ENCODE measurements around the gene FGD6.
A peak's percentile ranks its signal among the peaks of the same experiment; 100 is the strongest.

The FGD6 gene

GRCh38 chr12:95217377-95218149 is at the start of gene FGD6, which contains the start of gene VEZT:
Gene FGD6 (minus strand): TSS chr12:95217467. CDS start chr12:95217240, 227 bp downstream.
Gene VEZT (plus strand): TSS chr12:95217807. CDS start chr12:95217851, 44 bp downstream.
- Mint-ChIP-seq H3K27me3 (peaks cover 5% of the 10 kb centered on the region), H3K27ac (peak within 1 kb of the TSS; percentile 99), H3K4me3 (peak within 1 kb of the TSS; percentile 100), H3K4me1 (ENCODE audit: low read depth) (peaks cover 41% of the 10 kb centered on the region), H3K36me3 (peaks cover 4% of the 10 kb centered on the region), H3K9me3 (ENCODE audit: low read depth) (no peaks in the 10 kb centered on the region)

- Mint-ChIP-seq H3K27ac (no peak overlapping the region), H3K27me3 (no peaks in the 10 kb centered on the region), H3K9me3 (ENCODE audit: low read depth) (no peaks in the 10 kb centered on the region)
Observed at GRCh38 chr12:95266254-95266653, 49.0 kb upstream of the FGD6 start.

GRCh38 chr12:95265765-95266164 is 48.5 kb upstream of the FGD6 start:
- Mint-ChIP-seq H3K4me1 (ENCODE audit: low read depth) (no peaks in the 10 kb centered on the region), H3K9me3 (ENCODE audit: low read depth) (no peaks in the 10 kb centered on the region), H3K36me3 (peaks cover 8% of the 10 kb centered on the region), H3K4me3 (no peak overlapping the region), H3K27me3 (no peaks in the 10 kb centered on the region), H3K27ac (no peak overlapping the region)

More at GRCh38 chr12:95266254-95266653, 49.0 kb upstream of the FGD6 start:
- Mint-ChIP-seq H3K4me3 (no peak overlapping the region), H3K4me1 (ENCODE audit: low read depth) (no peaks in the 10 kb centered on the region), H3K36me3 (peaks cover 8% of the 10 kb centered on the region)

GRCh38 chr12:95262808-95263207 is 45.5 kb upstream of the FGD6 start:
- no peaks in the 10 kb centered on the region for H3K27me3 Mint-ChIP-seq
- H3K36me3 Mint-ChIP-seq = peaks cover 17% of the 10 kb centered on the region
- H3K4me3 Mint-ChIP-seq = no peak overlapping the region
- H3K4me1 Mint-ChIP-seq (ENCODE audit: low read depth) = no peaks in the 10 kb centered on the region
- H3K27ac Mint-ChIP-seq = no peak overlapping the region
- H3K9me3 Mint-ChIP-seq (ENCODE audit: low read depth) = no peaks in the 10 kb centered on the region

- no peak overlapping the region for H3K4me3 Mint-ChIP-seq
- no peaks in the 10 kb centered on the region for H3K27me3 Mint-ChIP-seq
- no peak overlapping the region for H3K27ac Mint-ChIP-seq
- no peaks in the 10 kb centered on the region for H3K9me3 Mint-ChIP-seq (ENCODE audit: low read depth)
- no peaks in the 10 kb centered on the region for H3K4me1 Mint-ChIP-seq (ENCODE audit: low read depth)
- H3K36me3 Mint-ChIP-seq = peaks cover 17% of the 10 kb centered on the region
Observed at GRCh38 chr12:95261109-95261508, 43.8 kb upstream of the FGD6 start.

GRCh38 chr12:95259368-95259767 is 42.1 kb upstream of the FGD6 start:
- H3K4me3 Mint-ChIP-seq = no peak overlapping the region
- no peaks in the 10 kb centered on the region for H3K27me3 Mint-ChIP-seq
- no peak overlapping the region for H3K27ac Mint-ChIP-seq
- peaks cover 23% of the 10 kb centered on the region for H3K36me3 Mint-ChIP-seq
- no peaks in the 10 kb centered on the region for H3K4me1 Mint-ChIP-seq (ENCODE audit: low read depth)
- no peaks in the 10 kb centered on the region for H3K9me3 Mint-ChIP-seq (ENCODE audit: low read depth)

- H3K27me3 Mint-ChIP-seq = no peaks in the 10 kb centered on the region
- H3K4me3 Mint-ChIP-seq = no peak overlapping the region
- H3K36me3 Mint-ChIP-seq = peaks cover 23% of the 10 kb centered on the region
- no peak overlapping the region for H3K27ac Mint-ChIP-seq
- no peaks in the 10 kb centered on the region for H3K4me1 Mint-ChIP-seq (ENCODE audit: low read depth)
- no peaks in the 10 kb centered on the region for H3K9me3 Mint-ChIP-seq (ENCODE audit: low read depth)
Observed at GRCh38 chr12:95258803-95259202, 41.5 kb upstream of the FGD6 start.

- Mint-ChIP-seq H3K27me3 (no peaks in the 10 kb centered on the region), H3K4me1 (ENCODE audit: low read depth) (no peaks in the 10 kb centered on the region), H3K4me3 (no peak overlapping the region), H3K27ac (no peak overlapping the region), H3K9me3 (ENCODE audit: low read depth) (no peaks in the 10 kb centered on the region), H3K36me3 (peaks cover 25% of the 10 kb centered on the region)
Observed at GRCh38 chr12:95258151-95258550, 40.9 kb upstream of the FGD6 start.

GRCh38 chr12:95257541-95257940 is 40.3 kb upstream of the FGD6 start:
- H3K4me3 Mint-ChIP-seq = no peak overlapping the region
- H3K4me1 Mint-ChIP-seq (ENCODE audit: low read depth) = no peaks in the 10 kb centered on the region
- no peaks in the 10 kb centered on the region for H3K27me3 Mint-ChIP-seq
- no peaks in the 10 kb centered on the region for H3K9me3 Mint-ChIP-seq (ENCODE audit: low read depth)
- H3K27ac Mint-ChIP-seq = no peak overlapping the region
- H3K36me3 Mint-ChIP-seq = peaks cover 25% of the 10 kb centered on the region

- H3K36me3 Mint-ChIP-seq = peaks cover 17% of the 10 kb centered on the region
- H3K9me3 Mint-ChIP-seq (ENCODE audit: low read depth) = no peaks in the 10 kb centered on the region
- no peaks in the 10 kb centered on the region for H3K27me3 Mint-ChIP-seq
- H3K27ac Mint-ChIP-seq = no peak overlapping the region
- no peak overlapping the region for H3K4me3 Mint-ChIP-seq
- H3K4me1 Mint-ChIP-seq (ENCODE audit: low read depth) = peaks cover 5% of the 10 kb centered on the region
Observed at GRCh38 chr12:95253386-95253785, 36.1 kb upstream of the FGD6 start.

GRCh38 chr12:95248604-95249360 is 31.5 kb upstream of the FGD6 start:
- H3K27ac Mint-ChIP-seq = no peak overlapping the region
- H3K4me1 Mint-ChIP-seq (ENCODE audit: low read depth) = peaks cover 17% of the 10 kb centered on the region
- H3K27me3 Mint-ChIP-seq = no peaks in the 10 kb centered on the region
- H3K9me3 Mint-ChIP-seq (ENCODE audit: low read depth) = no peaks in the 10 kb centered on the region
- H3K4me3 Mint-ChIP-seq = no peak overlapping the region
- H3K36me3 Mint-ChIP-seq = peaks cover 2% of the 10 kb centered on the region

- peaks cover 2% of the 10 kb centered on the region for H3K36me3 Mint-ChIP-seq
- H3K9me3 Mint-ChIP-seq (ENCODE audit: low read depth) = no peaks in the 10 kb centered on the region
- H3K27me3 Mint-ChIP-seq = no peaks in the 10 kb centered on the region
- H3K4me3 Mint-ChIP-seq = no peak overlapping the region
- peaks cover 17% of the 10 kb centered on the region for H3K4me1 Mint-ChIP-seq (ENCODE audit: low read depth)
- H3K27ac Mint-ChIP-seq = no peak overlapping the region
Observed at GRCh38 chr12:95248095-95248494, 30.8 kb upstream of the FGD6 start.

GRCh38 chr12:95244350-95244749 is 27.1 kb upstream of the FGD6 start:
- no peaks in the 10 kb centered on the region for H3K9me3 Mint-ChIP-seq (ENCODE audit: low read depth)
- H3K27ac Mint-ChIP-seq = no peak overlapping the region
- H3K36me3 Mint-ChIP-seq = peaks cover 4% of the 10 kb centered on the region
- no peaks in the 10 kb centered on the region for H3K27me3 Mint-ChIP-seq
- H3K4me1 Mint-ChIP-seq (ENCODE audit: low read depth) = peaks cover 23% of the 10 kb centered on the region
- no peak overlapping the region for H3K4me3 Mint-ChIP-seq

GRCh38 chr12:95243497-95244183 is 26.4 kb upstream of the FGD6 start:
- Mint-ChIP-seq H3K27ac (no peak overlapping the region), H3K9me3 (ENCODE audit: low read depth) (no peaks in the 10 kb centered on the region), H3K27me3 (no peaks in the 10 kb centered on the region), H3K36me3 (peaks cover 4% of the 10 kb centered on the region), H3K4me1 (ENCODE audit: low read depth) (peaks cover 25% of the 10 kb centered on the region), H3K4me3 (no peak overlapping the region)

All from activated naive CD8-positive, alpha-beta T cell (primary cell).